Transverse colon (tissue), 4 donors: ENCODE measurements around the gene C11orf54. TPM values are rescaled to one million over a fixed set of nuclear protein-coding genes. Genes with fewer than 3 reads are reported as not detected.

ENCODE experiments used
- DNase-seq: peaks from one replicate; pipeline ENCODE4 v3.0.0-alpha.2; 2019
- H3K27ac ChIP-seq, 4 donors: fragments of 200-600 bp; sonication (generic); 2 replicates each; pipeline ENCODE4 v1.5.1; 2016 to 2018; ENCODE audit warnings: inconsistent platforms in 4 of 4
- H3K27me3 ChIP-seq: fragments of 200-600 bp; sonication (generic); 2 replicates; pipeline ENCODE4 v1.5.1; 2017; ENCODE audit warnings: inconsistent platforms
- H3K36me3 ChIP-seq, 4 donors: fragments of 200-600 bp; sonication (generic); 2 replicates each; pipeline ENCODE4 v1.5.1; 2017 to 2019; ENCODE audit warnings: inconsistent platforms in 4 of 4
- H3K4me1 ChIP-seq, 4 donors: fragments of 200-600 bp; sonication (generic); 2 replicates each; pipeline ENCODE4 v1.5.1; 2017 to 2020; ENCODE audit warnings: inconsistent platforms in 4 of 4
- H3K4me3 ChIP-seq, 4 donors: fragments of 200-600 bp; sonication (generic); 1 replicate in 1 of 4; 2 replicates in 3 of 4; pipeline versions ENCODE4 v1.5.1 to v1.6.1; 2017 to 2019; ENCODE audit warnings: inconsistent platforms in 4 of 4
- H3K9me3 ChIP-seq, 2 donors: fragments of 200-600 bp; sonication (generic); 2 replicates each; pipeline ENCODE4 v1.5.1; 2017 to 2019; ENCODE audit warnings: inconsistent platforms in 2 of 2
- CTCF ChIP-seq, 5 experiments: fragments of 200-600 bp in 3 of 5; fragments of 450-650 bp in 2 of 5; sonication (generic) in 3 of 5; IDR thresholded peaks; 1 replicate in 2 of 5; 2 replicates in 3 of 5; pipeline ENCODE4 v1.5.1; 2016 to 2017; ENCODE audit warnings: antibody characterized with exemption in 5 of 5, inconsistent platforms in 3 of 5, mild to moderate bottlenecking in 2 of 5, moderate library complexity in 1 of 5
- EP300 ChIP-seq: sonication (generic); formaldehyde crosslinking; IDR thresholded peaks from one replicate; pipeline ENCODE4 v1.6.1; 2017; ENCODE audit warnings: antibody characterized with exemption, low read depth
- POLR2A ChIP-seq: fragments of 450-650 bp; IDR thresholded peaks from one replicate; pipeline ENCODE4 v1.6.1; 2016; ENCODE audit warnings: antibody characterized with exemption, mild to moderate bottlenecking, moderate library complexity
- POLR2AphosphoS5 ChIP-seq, 3 donors: sonication (generic); formaldehyde crosslinking; IDR thresholded peaks; one replicate each; pipeline ENCODE4 v1.6.1; 2016; ENCODE audit warnings: antibody characterized with exemption in 3 of 3
- WGBS, 2 donors: methylation state at CpG; one replicate each; pipeline ENCODE4 v1.1.5; 2018; ENCODE audit warnings: low coverage in 1 of 2; 5-methylcytosine and 5-hydroxymethylcytosine counted together
- in situ Hi-C, 4 donors: fragments of 200-750 bp; cut with MboI; loops; one replicate each; pipeline versions ENCODE4 v1.15.0 to v1.15.1; 2017; ENCODE audit warnings: low sequenced_read_pairs in 3 of 4, low pct_ligation_motif_present in 1 of 4, low pct_unique_long_range_greater_than_20kb in 1 of 4
- intact Hi-C: fragments of 100-400 bp; cut with DNase I; formaldehyde crosslinking; loops from one replicate; pipeline ENCODE4 v1.15.1; 2023; ENCODE audit warnings: low total_unique reads
- total RNA-seq, 4 donors: library from RNA; depleted of rRNA; stranded (reverse); fragments of >200 nt; gene quantifications; one replicate each; pipeline ENCODE4 v1.1.0, GENCODE V29; 2016

Gene C11orf54
- total RNA-seq, 4 donors from 2014 or later = 33.3 to 160 (median 105) TPM

- Histone ChIP-seq H3K27me3 (no peaks in the 10 kb centered on the region), H3K27ac (no peak overlapping the region), H3K36me3 (peaks cover 0 to 69% (median 30%) of the 10 kb centered on the region in 4 donors), H3K4me3 (no peak overlapping the region), H3K9me3 (no peaks in the 10 kb centered on the region), H3K4me1 (no peaks in the 10 kb centered on the region)
- intact Hi-C loops (no loop called here), in situ Hi-C loops (no loop called here)
- TF ChIP-seq CTCF (IDR thresholded peaks at IDR 0.05) (no peak), POLR2A (no peak), EP300 (no peak), POLR2AphosphoS5 (IDR thresholded peaks at IDR 0.05) (no peak)
- DNase-seq = no peak
- WGBS, 2 donors = 88 to 96% methylated on average over 2 to 3 of the region's 3 CpGs
These were observed 40.6 kb upstream of the C11orf54 start for GRCh38 chr11:93700830-93701229.

- 97% methylated on average over 2 of the region's 2 CpGs; no CpG with 5 or more reads in 1 of the 2 donors for WGBS, 2 donors
- TF ChIP-seq POLR2A = no peak
- TF ChIP-seq EP300 = no peak
- no peak for TF ChIP-seq POLR2AphosphoS5 (IDR thresholded peaks at IDR 0.05)
- no peak for TF ChIP-seq CTCF (IDR thresholded peaks at IDR 0.05)
- in situ Hi-C loops = no loop called here
These were observed 37.2 kb upstream of the C11orf54 start for GRCh38 chr11:93704237-93704636.

GRCh38 chr11:93710239-93710638, 31.2 kb upstream of the C11orf54 start:
- no peak overlapping the region for H3K4me3 ChIP-seq
- no peak overlapping the region for H3K27ac ChIP-seq
- intact Hi-C loops (no loop called here), in situ Hi-C loops (no loop called here)
- H3K4me1 ChIP-seq = no peaks in the 10 kb centered on the region
- peaks cover 0 to 67% (median 19%) of the 10 kb centered on the region in 4 donors for H3K36me3 ChIP-seq
- DNase-seq = no peak
- no peak for TF ChIP-seq EP300
- peaks cover 14 to 16% of the 10 kb centered on the region in 2 donors for H3K9me3 ChIP-seq
- WGBS, 2 donors = 95 to 100% methylated on average over 1 of the region's 1 CpG
- no peaks in the 10 kb centered on the region for H3K27me3 ChIP-seq

More at GRCh38 chr11:93704237-93704636, 37.2 kb upstream of the C11orf54 start:
- intact Hi-C loops = no loop called here
- Histone ChIP-seq H3K9me3 (peaks cover under 1 to 2% of the 10 kb centered on the region in 2 donors), H3K27ac (no peak overlapping the region), H3K4me3 (no peak overlapping the region), H3K4me1 (no peaks in the 10 kb centered on the region), H3K27me3 (no peaks in the 10 kb centered on the region), H3K36me3 (peaks cover 0 to 58% (median 29%) of the 10 kb centered on the region in 4 donors)
- no peak for DNase-seq

GRCh38 chr11:93712678-93713077, 28.8 kb upstream of the C11orf54 start:
- Histone ChIP-seq H3K4me1 (no peaks in the 10 kb centered on the region), H3K9me3 (peaks cover 14 to 16% of the 10 kb centered on the region in 2 donors), H3K4me3 (no peak overlapping the region), H3K36me3 (peaks cover 0 to 56% (median 11%) of the 10 kb centered on the region in 4 donors), H3K27ac (no peak overlapping the region), H3K27me3 (no peaks in the 10 kb centered on the region)
- in situ Hi-C loops = no loop called here
- TF ChIP-seq EP300 (no peak), POLR2AphosphoS5 (IDR thresholded peaks at IDR 0.05) (no peak), CTCF (IDR thresholded peaks at IDR 0.05) (no peak), POLR2A (no peak)
- no peak for DNase-seq
- intact Hi-C loops = no loop called here

- Histone ChIP-seq H3K27ac (no peak overlapping the region), H3K36me3 (peaks cover 0 to 23% (median 1%) of the 10 kb centered on the region in 4 donors), H3K9me3 (no peaks in the 10 kb centered on the region), H3K4me3 (no peak overlapping the region), H3K4me1 (no peaks in the 10 kb centered on the region), H3K27me3 (no peaks in the 10 kb centered on the region)
- TF ChIP-seq CTCF (IDR thresholded peaks at IDR 0.05) (no peak), POLR2AphosphoS5 (IDR thresholded peaks at IDR 0.05) (no peak), POLR2A (no peak), EP300 (no peak)
- intact Hi-C loops = no loop called here
- no peak for DNase-seq
- in situ Hi-C loops = no loop called here
- 80 to 98% methylated on average over 1 to 4 of the region's 4 CpGs for WGBS, 2 donors
These were observed 25.6 kb upstream of the C11orf54 start for GRCh38 chr11:93715797-93716396.
